OCI-LY1 (cell line): Measurements from ENCODE around the gene SNRPD1.
"Not testable (repeated sequence)": the region's sequence is repeated elsewhere in the genome, so short reads cannot be mapped to it uniquely, and the experiment has no call there.

ENCODE experiments used
- EZH2 ChIP-seq: fragments of 200-600 bp; sonication (generic), shearing (Covaris generic); IDR thresholded peaks from 2 replicates; pipeline ENCODE4 v1.8.0; 2017; ENCODE audit warnings: borderline replicate concordance, mixed run types, mild to moderate bottlenecking, antibody characterized with exemption, low read length, moderate library complexity, mixed read lengths
- TF ChIP-seq, protein P1 (sequence below): fragments of 200-600 bp; sonication (generic), shearing (Covaris generic); IDR thresholded peaks from 2 replicates; pipeline ENCODE4 v1.5.1; 2017; ENCODE audit warnings: mild to moderate bottlenecking, antibody characterized with exemption, low read length, moderate library complexity, mixed read lengths

DNA sequence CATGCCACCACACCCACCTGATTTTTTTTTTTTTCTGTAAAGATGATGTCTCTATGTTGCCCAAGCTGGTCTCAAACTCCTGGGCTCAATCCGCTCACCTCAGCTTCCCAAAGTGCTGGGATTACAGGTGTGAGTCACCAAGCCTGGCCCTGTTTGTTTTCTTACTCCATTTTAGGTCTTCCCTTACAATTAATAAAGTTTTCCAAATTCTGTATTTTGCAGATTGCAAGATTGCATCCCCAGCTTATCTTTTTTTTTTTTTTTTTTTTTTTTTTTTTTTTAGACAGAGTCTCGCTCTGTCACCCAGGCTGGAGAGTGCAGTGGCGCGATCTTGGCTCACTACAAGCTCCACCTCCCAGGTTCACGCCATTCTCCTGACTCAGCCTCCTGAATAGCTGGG, 28.3 kb downstream of the SNRPD1 start:
- TF ChIP-seq, protein P1, sequence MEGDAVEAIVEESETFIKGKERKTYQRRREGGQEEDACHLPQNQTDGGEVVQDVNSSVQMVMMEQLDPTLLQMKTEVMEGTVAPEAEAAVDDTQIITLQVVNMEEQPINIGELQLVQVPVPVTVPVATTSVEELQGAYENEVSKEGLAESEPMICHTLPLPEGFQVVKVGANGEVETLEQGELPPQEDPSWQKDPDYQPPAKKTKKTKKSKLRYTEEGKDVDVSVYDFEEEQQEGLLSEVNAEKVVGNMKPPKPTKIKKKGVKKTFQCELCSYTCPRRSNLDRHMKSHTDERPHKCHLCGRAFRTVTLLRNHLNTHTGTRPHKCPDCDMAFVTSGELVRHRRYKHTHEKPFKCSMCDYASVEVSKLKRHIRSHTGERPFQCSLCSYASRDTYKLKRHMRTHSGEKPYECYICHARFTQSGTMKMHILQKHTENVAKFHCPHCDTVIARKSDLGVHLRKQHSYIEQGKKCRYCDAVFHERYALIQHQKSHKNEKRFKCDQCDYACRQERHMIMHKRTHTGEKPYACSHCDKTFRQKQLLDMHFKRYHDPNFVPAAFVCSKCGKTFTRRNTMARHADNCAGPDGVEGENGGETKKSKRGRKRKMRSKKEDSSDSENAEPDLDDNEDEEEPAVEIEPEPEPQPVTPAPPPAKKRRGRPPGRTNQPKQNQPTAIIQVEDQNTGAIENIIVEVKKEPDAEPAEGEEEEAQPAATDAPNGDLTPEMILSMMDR = not testable (repeated sequence)
- TF ChIP-seq EZH2 = not testable (repeated sequence)
